NCI-H146 (cell line): Measurements from ENCODE around the gene CNTNAP3B.
"Not testable (repeated sequence)": the region's sequence is repeated elsewhere in the genome, so short reads cannot be mapped to it uniquely, and the experiment has no call there.

ENCODE experiments used
- DNase-seq: peaks from one replicate; lab custom pipeline; 2025; lab: John Stamatoyannopoulos, UW

Gene CNTNAP3B

GRCh38 chr9:42129073-42129729 is at the start of gene CNTNAP3B:
Gene CNTNAP3B (minus strand): TSS chr9:42129426. CDS start chr9:42129094, 332 bp downstream.
- peak; percentile 38 for DNase-seq

DNA sequence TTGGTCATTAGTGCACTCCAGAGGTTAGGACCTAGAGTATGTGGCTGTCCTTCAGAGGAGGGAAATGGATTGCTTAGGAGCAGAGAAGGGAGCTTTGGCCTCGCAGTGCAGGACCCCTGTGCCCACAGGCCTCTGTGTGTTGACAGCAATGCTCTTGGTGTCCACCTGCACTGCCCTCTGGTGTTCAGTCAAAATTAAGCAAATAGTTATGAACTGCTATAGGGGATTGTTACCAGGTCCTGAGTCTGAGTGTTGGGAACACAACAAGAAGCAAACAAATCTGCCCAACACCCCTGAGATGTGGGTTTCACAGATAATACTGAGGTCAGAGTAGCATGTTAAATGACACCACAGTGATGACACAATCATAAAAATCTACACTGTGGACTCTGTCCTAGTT is 31.1 kb upstream of the CNTNAP3B start:
- DNase-seq = peak; percentile 30

DNA sequence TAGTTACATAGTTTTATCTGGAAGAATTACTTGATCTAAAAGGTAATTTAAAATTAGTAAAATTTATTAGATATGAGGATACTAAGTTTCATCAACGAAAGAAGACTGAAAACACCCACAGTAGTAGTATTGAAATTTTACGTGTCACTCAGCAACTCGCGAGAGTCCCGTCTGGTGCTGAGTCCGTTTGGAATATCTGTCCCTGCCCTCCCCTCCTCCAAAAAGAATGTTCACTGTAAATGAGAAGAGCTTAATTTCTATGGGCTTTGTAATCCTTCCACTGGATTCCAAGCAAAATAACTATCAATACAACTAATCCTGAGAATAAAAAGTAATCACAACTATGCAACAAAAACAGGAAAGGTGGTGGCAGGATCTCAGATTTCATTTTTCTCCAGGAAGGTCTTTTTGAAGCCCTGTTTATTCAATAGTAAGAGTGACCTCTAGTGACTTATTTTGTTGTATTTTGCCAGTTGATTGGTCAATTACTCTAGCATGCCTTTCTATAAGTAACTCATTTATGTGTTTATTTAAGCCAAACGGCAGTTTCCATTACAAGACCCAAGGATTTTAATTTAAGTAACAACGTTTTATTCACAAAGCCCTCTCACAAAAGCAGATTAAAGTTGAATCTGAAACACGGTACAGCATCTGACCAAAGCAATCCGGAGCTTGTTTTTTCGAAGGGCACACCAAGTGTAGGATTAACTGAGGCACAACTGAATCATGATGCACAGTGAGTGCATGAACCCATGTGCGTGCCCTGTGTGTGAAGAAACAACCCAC is 2.0 kb downstream of the CNTNAP3B start:
- peak; percentile 12 for DNase-seq

DNA sequence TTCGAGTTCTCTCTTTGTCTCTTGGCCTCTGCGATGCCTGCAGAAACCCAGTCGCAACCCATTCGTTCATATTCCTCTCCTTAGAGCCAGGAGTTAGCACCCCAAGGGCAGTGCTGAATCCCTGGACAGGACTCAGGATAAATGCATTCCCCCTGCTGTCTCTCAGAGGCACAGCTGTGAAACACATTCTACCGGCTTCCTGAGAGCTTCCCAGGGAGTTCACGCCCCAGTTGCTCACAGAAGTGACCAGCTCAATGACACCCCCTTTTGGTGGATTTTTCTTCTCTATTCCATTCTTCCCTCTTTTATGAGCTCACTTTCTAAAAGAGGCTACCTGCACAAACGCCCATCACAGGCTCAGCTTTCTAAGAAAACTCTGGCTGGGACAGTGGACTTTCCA is 8.2 kb downstream of the CNTNAP3B start:
- not testable (repeated sequence) for DNase-seq

DNA sequence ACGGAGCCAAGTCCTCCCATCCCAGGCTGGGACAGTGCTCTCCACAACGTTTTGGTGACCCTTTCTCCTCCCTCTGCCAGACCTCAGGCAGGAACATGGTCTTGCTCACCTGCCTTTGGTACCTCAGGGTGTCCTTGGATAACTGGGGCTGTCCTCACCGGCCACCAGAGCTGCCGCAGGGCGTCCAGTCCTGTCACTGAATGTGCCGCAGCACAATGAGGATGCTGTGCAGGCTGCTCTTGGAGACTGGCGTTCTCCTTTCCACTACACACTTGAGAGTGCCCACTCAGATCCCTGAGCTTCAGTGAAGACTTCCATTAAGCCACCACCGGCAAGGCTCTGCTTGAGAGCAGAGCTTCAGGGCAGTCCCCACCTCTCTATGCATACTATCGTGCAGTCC is 33.3 kb downstream of the CNTNAP3B start:
- not testable (repeated sequence) for DNase-seq

- DNase-seq = not testable (repeated sequence)
These were observed 44.7 kb downstream of the CNTNAP3B start for GRCh38 chr9:42084559-42084952.

GRCh38 chr9:42083877-42084558 is 45.2 kb downstream of the CNTNAP3B start:
- DNase-seq = not testable (repeated sequence)

DNA sequence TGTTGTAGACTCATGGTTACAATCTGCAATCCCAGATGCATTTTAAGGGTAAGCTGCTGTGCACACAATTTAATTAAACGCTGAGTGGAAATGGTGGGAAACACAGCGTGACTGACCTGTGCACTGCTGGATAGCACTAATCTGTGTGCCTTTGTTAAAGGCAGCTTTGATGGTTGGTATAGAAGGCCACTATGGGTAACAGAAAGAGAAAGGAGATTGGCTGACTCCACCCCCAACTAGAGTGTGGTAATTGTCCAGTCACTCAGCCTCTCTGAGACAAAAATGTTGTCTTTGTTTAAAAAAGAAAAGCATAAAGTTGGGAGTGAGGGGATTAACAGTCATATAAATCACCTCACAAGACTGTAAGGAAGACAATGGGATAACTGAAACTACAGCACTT is 48.9 kb downstream of the CNTNAP3B start:
- not testable (repeated sequence) for DNase-seq

DNA sequence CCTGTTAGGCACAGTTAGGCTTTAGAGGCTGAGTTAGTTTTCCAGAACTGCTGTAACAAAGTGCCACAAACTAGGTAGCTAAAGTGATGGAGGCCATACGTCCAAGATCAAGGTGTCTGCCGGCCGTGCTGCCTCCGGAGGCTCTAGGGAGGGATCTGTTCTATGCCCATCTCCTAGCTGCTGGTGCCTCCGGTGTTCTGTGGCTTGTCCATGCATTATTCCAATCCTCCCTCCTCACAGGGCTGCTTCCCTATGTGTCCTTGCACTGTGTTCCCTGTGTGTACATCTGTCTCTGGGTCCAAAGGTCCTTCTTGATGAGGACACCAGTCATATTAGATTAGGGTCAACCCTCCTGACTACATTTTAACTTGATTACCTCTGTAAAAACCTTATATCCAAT is 54.4 kb downstream of the CNTNAP3B start:
- DNase-seq = not testable (repeated sequence)

- not testable (repeated sequence) for DNase-seq
These were observed 58.2 kb downstream of the CNTNAP3B start for GRCh38 chr9:42071026-42071425.

DNA sequence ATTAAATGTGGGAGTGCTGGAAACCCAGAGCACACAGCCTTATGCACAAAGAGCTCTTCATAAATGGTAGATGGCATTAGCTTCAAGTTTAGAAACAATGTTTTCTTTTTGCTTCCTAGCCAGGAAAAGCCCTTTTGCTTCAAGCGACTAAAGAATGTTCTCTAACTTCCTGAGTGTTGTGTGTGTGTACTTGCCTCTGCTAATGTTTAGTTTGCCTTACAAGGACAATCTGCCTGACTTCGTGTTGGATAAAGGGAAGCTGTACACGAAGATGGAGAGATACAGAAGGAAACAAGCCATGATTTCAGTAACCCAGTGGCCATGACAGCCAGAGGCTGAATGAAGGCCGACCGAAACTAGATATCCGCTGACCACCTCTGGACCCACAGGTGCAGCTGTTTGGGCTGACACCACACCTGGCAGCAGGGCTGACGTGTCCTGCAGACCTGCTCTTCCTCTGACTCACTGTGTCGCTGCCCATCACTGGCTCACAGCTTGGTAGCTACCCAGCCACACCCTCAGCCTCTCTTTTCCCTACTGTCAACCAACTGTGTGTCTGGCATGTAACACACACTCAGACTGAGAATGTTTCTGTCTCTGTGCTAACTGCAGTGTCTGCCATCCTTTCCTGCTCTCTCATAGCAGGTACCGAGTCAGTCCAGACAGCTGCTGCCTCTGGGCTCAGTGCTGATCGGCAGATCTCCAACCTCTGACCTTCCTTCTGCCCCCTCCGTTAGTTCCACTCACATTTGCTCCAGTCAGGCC is 59.0 kb downstream of the CNTNAP3B start:
- not testable (repeated sequence) for DNase-seq

DNA sequence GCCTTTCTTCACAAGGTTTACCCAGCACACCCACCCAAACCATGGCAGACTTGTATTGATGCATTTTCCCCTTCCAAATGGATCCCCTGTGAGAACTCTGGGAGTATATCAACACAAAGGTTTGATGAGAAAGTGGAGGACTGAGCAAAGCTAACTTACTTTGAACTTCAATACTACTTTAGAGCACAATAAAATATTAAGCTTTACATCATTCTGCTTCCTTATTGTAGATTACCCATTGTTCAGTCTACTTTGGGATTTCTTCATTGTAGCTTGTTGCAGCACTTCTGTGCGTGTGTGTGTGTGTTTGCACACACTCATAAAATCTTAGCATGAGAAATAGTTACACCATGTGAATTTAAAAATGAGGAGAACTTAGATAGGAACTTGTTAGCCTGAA is 75.4 kb downstream of the CNTNAP3B start:
- DNase-seq = not testable (repeated sequence)

DNA sequence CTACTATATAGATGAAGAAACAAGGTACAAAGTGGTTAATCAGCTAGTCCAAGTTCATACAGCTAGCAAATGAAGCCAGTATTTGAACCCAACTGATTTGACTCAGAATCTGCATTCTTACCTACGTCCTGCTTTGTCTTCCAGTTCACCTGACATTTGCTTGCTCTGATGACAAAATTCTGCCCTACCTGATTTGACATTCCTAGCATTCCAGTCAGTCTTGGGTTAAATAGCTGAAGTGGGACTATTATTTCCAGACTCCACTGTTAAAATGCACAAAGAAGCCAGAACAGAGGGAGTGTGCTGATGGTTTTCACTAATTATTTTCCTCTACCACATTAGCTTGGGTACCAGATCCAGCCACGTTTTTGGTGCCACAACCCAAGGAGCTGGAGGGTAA is 78.5 kb downstream of the CNTNAP3B start:
- not testable (repeated sequence) for DNase-seq

DNA sequence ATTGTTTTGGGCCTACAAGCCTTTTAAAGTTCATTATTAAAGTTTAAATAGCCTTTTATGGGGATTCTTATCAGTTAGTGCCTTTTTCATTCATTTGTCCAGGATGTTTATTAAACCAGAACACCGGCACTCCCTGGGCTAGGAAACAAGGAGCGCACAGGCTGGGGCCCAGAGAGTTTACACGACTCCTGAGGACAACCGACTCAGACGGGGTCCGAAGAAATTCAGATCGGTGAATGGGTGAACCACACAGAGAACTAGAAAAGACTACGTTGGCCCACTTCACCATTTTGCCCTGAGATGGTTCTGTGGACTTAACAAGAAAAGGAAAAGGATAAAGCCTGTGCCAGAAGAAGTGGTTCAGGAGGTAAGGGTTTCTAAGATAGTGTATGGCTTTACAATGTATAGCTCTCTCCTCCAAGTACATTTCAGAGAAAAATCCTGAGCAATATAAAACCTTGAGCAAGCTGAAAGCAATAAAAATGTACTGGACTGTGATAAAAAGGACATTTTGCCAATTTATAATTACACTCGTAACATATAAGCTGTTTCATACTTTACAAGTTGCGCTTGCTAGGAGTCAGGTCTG is 84.7 kb downstream of the CNTNAP3B start:
- not testable (repeated sequence) for DNase-seq

GRCh38 chr9:42033541-42033940 is 95.7 kb downstream of the CNTNAP3B start:
- not testable (repeated sequence) for DNase-seq

GRCh38 chr9:42020639-42021038 is 108.6 kb downstream of the CNTNAP3B start:
- DNase-seq = not testable (repeated sequence)

DNA sequence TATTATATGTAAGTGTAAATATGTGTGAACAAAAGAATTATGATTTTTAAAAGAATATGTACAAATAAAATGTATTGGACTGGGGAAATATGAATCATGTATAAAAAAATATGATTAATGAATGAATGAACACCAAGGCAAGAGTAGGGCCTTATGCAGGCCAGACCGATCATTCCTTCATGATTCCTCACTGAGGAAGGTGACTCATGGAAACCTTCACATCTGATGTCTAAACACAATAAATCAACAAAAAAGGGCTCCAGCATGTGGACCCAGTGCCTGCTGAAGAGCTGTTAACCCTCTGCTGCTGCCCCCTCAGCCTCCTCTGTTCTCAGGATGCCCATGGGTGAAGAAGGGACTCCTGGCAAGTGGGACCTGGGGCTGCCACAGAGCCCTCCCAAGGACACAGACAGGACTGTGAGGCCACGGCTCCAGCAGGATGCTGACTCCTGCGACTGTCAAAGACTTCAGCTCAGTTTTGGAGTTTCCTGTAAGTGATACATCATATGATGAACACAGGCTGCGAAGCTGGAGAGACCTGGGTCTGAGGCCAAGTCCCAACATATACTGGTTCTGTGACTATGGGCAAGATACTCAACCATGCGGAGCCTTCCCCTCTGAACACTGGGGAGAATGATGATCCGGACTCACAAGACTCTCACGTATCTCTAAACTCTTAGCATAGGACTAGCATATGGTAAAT is 110.9 kb downstream of the CNTNAP3B start:
- DNase-seq = not testable (repeated sequence)

DNA sequence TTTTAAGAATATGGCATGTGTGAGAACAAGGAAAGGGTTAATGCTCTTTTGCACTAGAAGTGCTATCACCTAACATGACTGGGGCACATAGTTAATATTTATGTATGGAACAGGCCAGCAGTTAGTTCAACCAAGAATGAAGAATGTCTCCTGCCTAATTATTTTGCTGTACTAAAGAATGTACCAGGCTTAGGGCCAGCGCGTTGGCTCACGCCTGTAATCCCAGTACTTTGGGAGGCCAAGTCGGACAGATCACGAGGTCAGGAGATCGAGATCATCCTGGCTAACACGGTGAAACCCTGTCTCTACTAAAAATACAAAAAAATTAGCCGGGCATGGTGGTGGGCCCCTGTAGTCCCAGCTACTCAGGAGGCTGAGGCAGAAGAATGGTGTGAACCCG is 114.9 kb downstream of the CNTNAP3B start:
- not testable (repeated sequence) for DNase-seq

GRCh38 chr9:41991607-41992006 is 137.6 kb downstream of the CNTNAP3B start:
- DNase-seq = not testable (repeated sequence)

DNA sequence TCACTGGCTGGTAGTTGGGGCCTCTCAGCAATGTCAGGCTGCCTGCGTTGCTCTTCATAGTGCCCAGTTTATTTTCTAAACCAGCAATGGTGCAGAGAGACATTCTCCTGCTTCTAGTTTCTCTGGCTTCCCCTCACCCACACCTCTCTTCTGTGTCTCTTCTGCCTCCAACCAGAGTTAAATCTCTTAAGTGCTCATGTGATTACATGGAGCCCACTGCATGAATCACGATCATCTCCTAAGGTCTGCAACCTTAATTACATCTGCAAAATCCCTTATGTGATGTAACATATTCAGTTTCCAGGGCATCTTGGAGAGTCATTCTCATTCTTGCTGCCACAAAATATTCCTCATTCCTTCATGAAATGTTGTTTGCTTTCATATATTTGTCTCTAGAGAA is 149.0 kb downstream of the CNTNAP3B start:
- not testable (repeated sequence) for DNase-seq
